Inflammatory macrophage treated with lipopolysaccharide for 1 hour (primary cell): ENCODE data around the gene COL4A4.

Source experiments
- DNase-seq, 2 donors: peaks; one replicate each; pipeline ENCODE4 v3.0.0-alpha.2; 2020 to 2022

Gene COL4A4

GRCh38 chr2:227029426-227030105 is 134.4 kb downstream of the COL4A4 start:
- DNase-seq: peak; percentile 36 to 56

GRCh38 chr2:227025510-227025909 is 138.5 kb downstream of the COL4A4 start:
- no peak for DNase-seq

- no peak for DNase-seq
Measured at GRCh38 chr2:227022608-227023007, 141.4 kb downstream of the COL4A4 start.

- peak in 1 of 2 donors; percentile 10 for DNase-seq
Measured at GRCh38 chr2:227020416-227020815, 143.6 kb downstream of the COL4A4 start.

- no peak for DNase-seq
Measured at GRCh38 chr2:227016894-227017293, 147.1 kb downstream of the COL4A4 start.

GRCh38 chr2:227013881-227014280 is 150.1 kb downstream of the COL4A4 start:
- DNase-seq: no peak

- DNase-seq: no peak
Measured at GRCh38 chr2:227013330-227013729, 150.7 kb downstream of the COL4A4 start.

GRCh38 chr2:227010433-227010832 is 153.6 kb downstream of the COL4A4 start:
- DNase-seq: no peak

- DNase-seq: no peak
Measured at GRCh38 chr2:227007940-227008339, 156.1 kb downstream of the COL4A4 start.

- no peak for DNase-seq
Measured at GRCh38 chr2:227007148-227007547, 156.9 kb downstream of the COL4A4 start.

GRCh38 chr2:227006189-227006897 is 157.7 kb downstream of the COL4A4 start:
- DNase-seq: no peak

GRCh38 chr2:227004482-227004881 is 159.5 kb downstream of the COL4A4 start:
- no peak for DNase-seq

- no peak for DNase-seq
Measured at GRCh38 chr2:227000123-227000522, 163.9 kb downstream of the COL4A4 start.

GRCh38 chr2:226999661-227000060 is 164.3 kb downstream of the COL4A4 start:
- peak in 1 of 2 donors; percentile 2 for DNase-seq

- DNase-seq: no peak
Measured at GRCh38 chr2:226995625-226996041, 168.4 kb downstream of the COL4A4 start.

GRCh38 chr2:226994775-226995174 is 169.2 kb downstream of the COL4A4 start:
- no peak for DNase-seq

- DNase-seq: no peak
Measured at GRCh38 chr2:226993171-226993570, 170.8 kb downstream of the COL4A4 start.

GRCh38 chr2:226991663-226992062 is 172.3 kb downstream of the COL4A4 start:
- no peak for DNase-seq

GRCh38 chr2:226985583-226985946 is 178.4 kb downstream of the COL4A4 start:
- no peak for DNase-seq

GRCh38 chr2:226984750-226985582 is 179.0 kb downstream of the COL4A4 start:
- peak; percentile 12 to 39 for DNase-seq

GRCh38 chr2:226983895-226984749 is 179.9 kb downstream of the COL4A4 start:
- DNase-seq: no peak

GRCh38 chr2:226981791-226982326 is 182.1 kb downstream of the COL4A4 start:
- no peak for DNase-seq
